MM.1S (cell line): Measurements from ENCODE around the gene RPS3.

Source experiments
- DNase-seq: peaks from one replicate; pipeline ENCODE4 v3.0.0-alpha.2; 2015
- H2AFZ ChIP-seq: fragments of 300-600 bp; sonication (generic); 2 replicates; pipeline ENCODE4 v1.6.0; 2016; ENCODE audit warnings: antibody characterized with exemption, low read length
- H3F3A ChIP-seq: fragments of 300-600 bp; sonication (generic); 2 replicates; pipeline ENCODE4 v1.6.1; 2016; ENCODE audit warnings: mild to moderate bottlenecking, antibody characterized with exemption, low read length, moderate library complexity, mixed read lengths; ENCODE audit not compliant: insufficient read depth
- H3K27ac ChIP-seq: fragments of 300-600 bp; sonication (generic); 2 replicates; pipeline ENCODE4 v1.5.1; 2016; ENCODE audit warnings: mild to moderate bottlenecking, low read length
- H3K27me3 ChIP-seq: fragments of 300-600 bp; sonication (generic); replicated peaks from 2 replicates; pipeline ENCODE4 v1.6.0; 2016; ENCODE audit warnings: low read length; ENCODE audit not compliant: insufficient read depth
- H3K36me3 ChIP-seq: fragments of 300-600 bp; sonication (generic); replicated peaks from 2 replicates; pipeline ENCODE4 v1.6.1; 2016; ENCODE audit warnings: mild to moderate bottlenecking, low read length, mixed read lengths; ENCODE audit not compliant: insufficient read depth
- H3K4me1 ChIP-seq: fragments of 300-600 bp; sonication (generic); 2 replicates; pipeline ENCODE4 v1.6.1; 2016; ENCODE audit warnings: low read length, mixed read lengths
- H3K4me2 ChIP-seq: fragments of 300-600 bp; sonication (generic); 2 replicates; pipeline ENCODE4 v1.6.0; 2016; ENCODE audit warnings: low read depth, low read length
- H3K4me3 ChIP-seq: fragments of 300-600 bp; sonication (generic); 2 replicates; pipeline ENCODE4 v1.5.1; 2016; ENCODE audit warnings: low read length, mixed read lengths
- H3K79me2 ChIP-seq: fragments of 300-600 bp; sonication (generic); 2 replicates; pipeline ENCODE4 v1.6.1; 2016; ENCODE audit warnings: mixed run types, low read length, mixed read lengths
- H3K9ac ChIP-seq: fragments of 300-600 bp; sonication (generic); 2 replicates; pipeline ENCODE4 v1.6.1; 2016; ENCODE audit warnings: low read length, mixed read lengths
- H3K9me2 ChIP-seq: fragments of 300-600 bp; sonication (generic); replicated peaks from 2 replicates; pipeline ENCODE4 v1.6.1; 2016; ENCODE audit warnings: mild to moderate bottlenecking, low read length, mixed read lengths; ENCODE audit not compliant: insufficient read depth
- H3K9me3 ChIP-seq: fragments of 300-600 bp; sonication (generic); replicated peaks from 2 replicates; pipeline ENCODE4 v1.6.1; 2016; ENCODE audit warnings: mild to moderate bottlenecking, low read length, mixed read lengths; ENCODE audit not compliant: insufficient read depth
- H4K20me1 ChIP-seq: fragments of 300-600 bp; sonication (generic); 2 replicates; pipeline ENCODE4 v1.6.1; 2016; ENCODE audit warnings: mild to moderate bottlenecking, low read length, moderate library complexity, mixed read lengths; ENCODE audit not compliant: insufficient read depth
- CTCF ChIP-seq: fragments of 300-600 bp; sonication (generic); IDR thresholded peaks from 2 replicates; pipeline ENCODE4 v1.5.1; 2016; ENCODE audit warnings: antibody characterized with exemption, low read length, mixed read lengths
- EZH2 ChIP-seq: fragments of 300-600 bp; sonication (generic); optimal IDR thresholded peaks from 2 replicates; pipeline ENCODE3; 2017; ENCODE audit warnings: low read depth, mild to moderate bottlenecking, antibody characterized with exemption, low read length, mixed read lengths
- EZH2phosphoT487 ChIP-seq: fragments of 300-600 bp; sonication (generic); IDR thresholded peaks from 2 replicates; pipeline ENCODE4 v1.6.1; 2018; ENCODE audit warnings: antibody characterized with exemption, low read length

Gene RPS3

GRCh38 chr11:75403037-75403436 is 3.7 kb downstream of the RPS3 start:
- Histone ChIP-seq H3K36me3 (peaks cover 40% of the 10 kb centered on the region), H3K27ac (no peak overlapping the region), H3K4me2 (peak overlapping the region; percentile 84; the same call in 1 of the 2 replicates), H3K79me2 (peaks cover 83% of the 10 kb centered on the region), H3K27me3 (no peaks in the 10 kb centered on the region), H3K9me2 (no peaks in the 10 kb centered on the region), H3F3A (peaks cover 58% of the 10 kb centered on the region), H3K9ac (no peak overlapping the region), H4K20me1 (peaks cover 65% of the 10 kb centered on the region), H3K4me1 (peaks cover 15% of the 10 kb centered on the region), H3K4me3 (no peak overlapping the region), H3K9me3 (no peaks in the 10 kb centered on the region), H2AFZ (no peak overlapping the region)
- no peak for DNase-seq
- no peak for TF ChIP-seq CTCF
- TF ChIP-seq EZH2 = no peak
- no peak for TF ChIP-seq EZH2phosphoT487

GRCh38 chr11:75403983-75404658 is 4.8 kb downstream of the RPS3 start:
- Histone ChIP-seq H3K27ac (no peak overlapping the region), H4K20me1 (peaks cover 68% of the 10 kb centered on the region), H3K36me3 (peaks cover 43% of the 10 kb centered on the region), H2AFZ (no peak overlapping the region), H3K79me2 (peaks cover 90% of the 10 kb centered on the region), H3K9ac (no peak overlapping the region), H3K4me1 (peaks cover 15% of the 10 kb centered on the region), H3K9me3 (no peaks in the 10 kb centered on the region), H3K4me3 (no peak overlapping the region), H3K9me2 (no peaks in the 10 kb centered on the region), H3F3A (peaks cover 58% of the 10 kb centered on the region), H3K4me2 (no peak overlapping the region), H3K27me3 (no peaks in the 10 kb centered on the region)
- TF ChIP-seq EZH2 (no peak), CTCF (no peak), EZH2phosphoT487 (no peak)
- no peak for DNase-seq

- Histone ChIP-seq H3F3A (peaks cover 42% of the 10 kb centered on the region), H3K79me2 (peaks cover 69% of the 10 kb centered on the region), H4K20me1 (peaks cover 63% of the 10 kb centered on the region), H3K4me1 (peaks cover 15% of the 10 kb centered on the region), H3K36me3 (peaks cover 43% of the 10 kb centered on the region), H3K27me3 (no peaks in the 10 kb centered on the region), H3K9me3 (no peaks in the 10 kb centered on the region), H3K27ac (no peak overlapping the region), H3K9me2 (no peaks in the 10 kb centered on the region), H2AFZ (no peak overlapping the region), H3K4me3 (no peak overlapping the region), H3K4me2 (no peak overlapping the region), H3K9ac (no peak overlapping the region)
- no peak for TF ChIP-seq EZH2
- no peak for TF ChIP-seq CTCF
- no peak for TF ChIP-seq EZH2phosphoT487
- DNase-seq = no peak
These were observed 7.0 kb downstream of the RPS3 start for GRCh38 chr11:75406338-75406777.
